NCI-H187 treated with DMSO at 0.1 percent for 48 hours (cell line): Measurements from ENCODE around the gene BCKDHA.

Source experiments
- DNase-seq: peaks from one replicate; lab custom pipeline; 2025; lab: John Stamatoyannopoulos, UW

BCKDHA gene

DNA sequence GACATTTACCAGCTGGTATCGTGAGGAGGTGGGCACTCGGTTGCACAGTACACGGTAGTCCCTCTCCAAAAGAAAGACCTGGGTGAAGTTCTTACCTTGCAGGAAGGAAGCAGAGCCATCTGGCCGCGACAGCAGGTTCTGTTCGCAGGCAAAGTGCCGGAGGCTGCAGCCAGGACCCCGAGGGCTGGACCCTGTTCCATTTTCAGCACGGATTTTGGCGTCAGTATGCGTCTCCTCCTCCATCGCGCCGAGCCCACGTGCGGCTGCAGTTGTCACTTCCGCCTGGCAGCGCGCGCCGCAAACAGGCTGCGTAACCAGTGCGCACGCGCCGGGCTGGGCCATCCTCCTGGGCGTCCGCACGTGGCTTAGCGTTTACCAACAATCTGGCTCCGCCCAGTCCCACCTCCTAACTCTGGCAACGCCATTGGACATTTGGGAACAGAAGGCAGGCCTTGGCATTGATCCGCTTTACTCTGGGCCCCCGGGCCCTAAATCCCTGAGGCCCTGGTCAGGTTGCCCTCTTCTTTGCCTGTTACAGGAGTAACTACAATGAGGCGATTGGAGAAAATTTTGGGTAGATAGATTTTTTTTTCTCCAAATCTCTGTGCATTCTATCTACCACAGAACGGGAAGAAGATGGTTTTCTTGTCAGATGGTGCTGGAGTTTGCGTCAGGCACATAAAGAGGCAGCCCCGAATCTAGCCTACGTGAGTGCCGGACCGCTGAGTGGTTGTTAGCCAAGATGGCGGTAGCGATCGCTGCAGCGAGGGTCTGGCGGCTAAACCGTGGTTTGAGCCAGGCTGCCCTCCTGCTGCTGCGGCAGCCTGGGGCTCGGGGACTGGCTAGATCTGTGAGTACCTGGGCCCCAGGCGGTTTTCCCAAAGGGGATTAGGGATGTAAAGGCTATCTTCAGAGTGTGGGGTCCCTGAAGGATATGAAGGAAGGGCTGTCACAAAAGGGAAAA, at the start of gene BCKDHA, which contains the start of gene EXOSC5:
BCKDHA (plus strand) TSS at position 733 of the 964 bp plus-strand sequence; CDS start at position 743, 10 bp downstream.
EXOSC5 (minus strand) TSS at position 274 of the 964 bp plus-strand sequence; CDS start at position 243, 31 bp downstream.
- DNase-seq, result peak; percentile 99

DNA sequence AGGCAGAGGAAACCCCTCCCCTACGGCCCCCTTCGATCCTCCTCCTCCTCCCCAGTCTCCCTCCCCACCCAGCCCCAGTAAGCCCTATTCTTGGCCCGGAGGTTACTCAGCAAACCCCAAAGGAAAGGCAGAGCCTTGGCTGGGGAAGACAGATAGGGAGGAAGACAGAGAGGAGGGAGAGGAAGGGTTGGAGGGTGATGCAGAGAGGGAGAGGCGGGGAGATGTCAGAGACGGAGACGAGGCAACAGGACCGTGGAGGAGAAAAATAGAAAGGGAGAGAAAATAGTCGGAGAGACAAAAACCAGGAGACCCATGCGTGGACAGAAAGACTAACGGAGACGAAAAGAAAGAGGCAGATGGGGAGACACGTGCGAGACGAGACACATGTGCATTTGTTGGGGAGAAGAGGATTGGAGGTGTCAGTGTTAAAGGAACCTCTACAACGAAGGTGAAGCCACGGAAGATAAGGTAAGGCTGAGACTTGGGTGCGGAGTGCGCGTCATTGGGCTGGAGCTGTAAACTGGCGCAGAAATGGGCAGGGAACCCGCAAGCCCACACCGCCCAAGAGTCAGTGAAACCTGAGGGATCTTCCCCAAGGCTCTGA, 46.8 kb upstream of the BCKDHA start:
- no peak for DNase-seq

DNA sequence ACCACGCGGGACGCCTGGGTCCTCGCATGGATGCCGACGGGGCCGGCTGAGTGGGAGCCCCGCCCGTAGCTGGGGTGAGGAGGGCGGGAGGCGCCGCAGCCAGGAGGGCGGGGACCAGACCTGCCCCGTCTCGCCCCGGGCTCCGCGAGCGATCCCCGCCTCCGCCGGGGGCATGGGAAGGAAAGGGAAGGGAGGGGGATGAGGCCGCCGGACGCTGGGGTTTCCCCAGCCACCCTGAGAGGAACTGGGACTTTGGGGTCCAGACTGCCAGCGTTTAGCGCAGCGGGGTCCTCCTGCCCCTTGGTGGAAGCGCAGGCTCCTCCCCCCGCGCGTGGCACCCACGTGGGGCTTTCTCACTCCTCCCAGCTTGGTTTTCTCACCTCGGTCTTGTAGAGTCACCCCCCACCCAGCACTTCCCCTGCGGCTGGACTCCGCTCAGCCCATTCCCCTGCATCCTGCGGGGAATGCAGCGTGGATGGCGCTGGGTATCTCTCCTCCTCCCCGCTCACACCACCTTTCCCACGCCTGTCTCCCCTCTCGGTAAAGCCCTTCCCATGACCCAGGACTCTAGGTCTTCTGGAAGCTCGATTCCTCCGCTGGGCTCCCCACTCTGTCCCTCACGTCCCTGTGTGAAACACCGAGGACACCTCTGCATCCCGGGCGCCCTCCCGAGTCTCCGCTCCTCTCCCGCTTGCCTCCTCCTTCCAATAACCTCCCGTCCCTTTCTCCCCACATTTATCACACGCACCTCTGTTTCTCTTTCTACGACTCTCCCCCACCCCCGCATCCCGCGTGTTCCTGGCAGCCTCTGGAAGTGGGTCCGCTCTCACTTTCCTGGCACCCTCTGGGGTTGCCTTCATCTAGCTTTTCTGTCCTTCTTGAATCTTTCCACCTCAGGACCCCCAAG, 46.0 kb upstream of the BCKDHA start:
- no peak for DNase-seq

DNA sequence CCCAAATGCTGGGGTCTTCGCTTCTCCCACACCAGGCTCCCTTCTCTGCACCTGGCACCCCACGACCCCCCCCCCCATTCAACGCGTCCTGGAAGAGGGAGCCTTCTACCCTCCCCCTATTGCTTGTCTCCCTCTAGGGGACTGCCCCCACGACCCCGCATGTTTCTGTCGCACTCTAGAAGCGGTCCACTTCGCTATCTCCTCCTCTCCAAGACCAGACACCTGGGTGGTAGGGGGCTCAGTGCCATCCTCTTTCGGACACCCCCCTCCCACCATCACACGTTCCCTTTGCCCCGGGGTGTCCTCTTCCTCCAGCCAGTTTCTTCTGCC, 45.4 kb upstream of the BCKDHA start:
- no peak for DNase-seq

DNA sequence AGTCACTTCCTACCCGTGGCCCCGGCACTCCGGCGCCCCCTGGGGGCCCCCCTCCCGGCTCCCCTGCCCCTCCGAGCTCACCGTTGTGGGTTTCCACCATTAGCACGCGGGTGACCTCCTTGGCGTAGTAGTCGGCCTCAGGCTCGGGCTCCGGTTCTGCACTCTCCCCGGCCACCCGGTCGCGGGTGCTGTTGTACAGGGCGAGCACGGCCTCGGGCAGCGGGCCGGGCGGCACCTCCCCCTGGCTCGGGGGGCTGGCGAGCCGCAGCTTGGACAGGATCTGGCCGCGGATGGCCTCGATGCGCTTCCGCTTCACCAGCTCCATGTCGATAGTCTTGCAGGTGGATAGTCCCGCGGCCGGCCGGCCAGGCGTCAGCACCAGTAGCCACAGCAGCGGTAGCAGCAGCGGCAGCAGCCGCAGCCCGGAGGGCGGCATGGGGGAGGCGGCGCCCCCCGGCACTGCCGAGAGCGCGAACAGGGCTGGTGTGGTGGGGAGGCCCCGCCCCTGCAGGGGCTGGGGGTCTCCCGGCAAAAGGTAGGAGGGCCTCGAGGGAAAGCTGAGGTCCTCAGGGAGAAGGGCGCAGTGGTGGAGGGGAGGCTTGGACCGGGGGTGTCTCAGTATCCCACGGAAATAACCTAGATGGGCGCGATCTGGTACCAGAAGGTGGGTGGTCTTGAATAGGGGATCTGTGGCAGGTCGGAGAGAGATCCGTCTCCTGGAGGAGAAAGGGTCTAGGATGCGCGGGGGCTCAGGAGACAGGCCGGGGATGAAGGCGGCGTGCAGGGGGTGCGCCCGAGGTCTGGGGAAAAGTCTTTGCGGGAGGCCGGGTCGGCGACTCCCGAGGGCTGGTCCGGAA, 44.8 kb upstream of the BCKDHA start:
- no peak for DNase-seq

DNA sequence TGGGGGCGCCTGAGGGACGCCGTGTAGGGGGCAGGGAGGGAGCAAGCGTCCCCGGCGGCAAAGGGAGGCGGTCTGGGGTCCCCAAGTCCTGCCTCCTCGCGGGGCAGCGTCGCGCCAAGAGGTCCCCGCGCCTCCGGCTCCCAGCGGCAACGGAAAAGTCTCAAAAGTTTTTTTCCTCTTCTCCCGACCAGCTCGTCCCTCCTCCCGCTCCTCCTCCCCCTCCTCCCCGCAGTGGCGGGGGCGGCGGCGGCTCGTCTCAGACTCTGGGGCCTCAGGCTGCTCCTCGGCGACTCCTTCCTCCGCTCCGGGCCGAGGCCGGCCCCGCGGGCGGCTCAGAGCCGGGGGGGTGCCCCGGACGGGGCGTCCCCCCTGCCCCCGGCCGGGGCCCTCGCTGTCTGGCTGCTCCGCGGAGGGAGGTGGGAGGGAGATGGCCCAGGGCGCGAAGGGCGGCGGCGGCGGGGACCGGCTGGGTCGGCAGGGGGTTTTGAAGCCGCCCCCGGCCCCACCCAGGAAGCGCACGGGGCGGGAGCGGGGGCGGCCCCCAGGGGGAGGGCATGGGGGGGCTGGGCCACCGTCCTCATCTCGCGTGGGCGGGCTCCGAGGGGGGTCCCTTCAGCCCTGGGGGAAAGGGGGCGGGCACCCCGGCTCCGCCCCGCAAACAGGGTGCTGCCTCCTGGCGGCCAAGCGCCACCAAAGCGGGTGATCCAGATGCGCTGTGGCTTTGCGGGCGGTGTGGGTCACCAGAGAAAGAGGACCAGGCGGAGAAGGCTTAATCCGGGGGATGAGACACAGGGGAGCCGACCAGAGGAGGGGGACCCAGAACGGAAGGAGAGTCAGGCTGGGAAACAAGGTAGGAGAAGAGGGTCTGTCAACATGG, 43.9 kb upstream of the BCKDHA start, which contains the start of gene TGFB1:
TGFB1 (minus strand) TSS at position 457 of the 877 bp plus-strand sequence. CDS start 878 bp downstream, outside the sequence.
- no peak for DNase-seq

DNA sequence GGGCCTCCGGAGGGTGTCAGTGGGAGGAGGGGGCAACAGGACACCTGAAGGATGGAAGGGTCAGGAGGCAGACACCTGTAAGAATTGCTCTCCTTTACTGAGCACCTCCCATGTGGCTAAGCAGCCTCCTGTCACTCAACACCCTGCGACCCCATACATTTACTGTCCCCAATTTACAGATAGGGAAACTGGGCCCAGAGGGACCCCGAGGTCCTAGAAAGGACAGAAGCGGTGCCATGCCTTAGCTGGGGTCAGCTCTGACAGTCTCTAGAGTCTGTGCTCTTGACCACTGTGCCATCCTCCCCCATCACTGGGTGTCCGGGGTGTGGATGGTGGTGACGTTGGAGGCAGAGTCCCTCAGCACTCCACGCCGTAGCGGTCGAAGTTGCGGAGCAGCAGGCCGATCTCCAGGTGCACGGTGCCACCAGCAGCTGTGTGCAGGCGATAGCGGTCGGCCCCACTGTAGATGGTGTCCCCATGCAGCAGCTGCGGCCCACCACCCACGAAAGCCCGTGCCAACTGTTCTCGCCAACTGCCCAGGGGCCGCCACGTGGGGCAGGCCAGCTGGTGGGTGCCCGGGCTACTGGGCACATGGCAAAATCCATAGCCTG, 43.2 kb upstream of the BCKDHA start:
- DNase-seq, result no peak

DNA sequence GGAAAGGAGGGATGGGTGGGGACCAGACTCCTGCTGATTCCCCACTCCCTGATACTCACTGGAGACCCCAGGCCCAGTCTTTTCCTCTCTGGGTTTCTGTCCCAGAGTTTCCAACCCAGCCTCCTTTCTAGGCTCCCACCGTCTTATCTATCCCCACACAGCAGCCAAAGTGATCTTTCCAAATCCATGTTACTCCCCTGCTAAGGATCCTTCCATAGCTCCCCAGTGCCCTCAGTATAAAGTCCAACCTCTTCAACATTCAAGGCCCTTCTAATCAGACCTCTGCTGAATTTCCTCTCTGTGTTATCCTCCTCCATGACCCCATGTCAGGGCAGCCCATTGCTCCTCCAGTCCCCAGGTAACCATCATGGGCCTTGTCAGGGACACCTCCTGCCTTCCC, 42.6 kb upstream of the BCKDHA start:
- DNase-seq, result no peak

DNA sequence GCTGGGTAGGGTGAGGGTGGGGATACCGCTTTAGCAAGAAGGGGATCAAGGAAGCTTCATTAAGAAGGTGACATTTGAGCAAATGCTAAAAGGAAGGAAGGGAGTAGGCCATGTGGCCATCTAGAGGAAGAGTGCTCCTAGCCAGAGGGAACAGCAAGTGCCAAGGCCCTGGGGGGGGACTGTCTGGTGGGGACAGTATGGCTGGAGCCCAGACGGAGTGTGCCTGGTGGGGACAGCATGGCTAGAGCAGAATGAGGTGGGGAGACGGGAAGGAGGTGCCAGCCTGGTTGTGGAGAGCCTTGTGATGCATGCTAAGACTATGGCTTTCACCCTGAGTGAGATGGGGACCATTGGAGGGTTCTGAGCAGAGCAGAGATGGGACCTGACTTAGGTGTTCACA, 41.8 kb upstream of the BCKDHA start:
- no peak for DNase-seq

DNA sequence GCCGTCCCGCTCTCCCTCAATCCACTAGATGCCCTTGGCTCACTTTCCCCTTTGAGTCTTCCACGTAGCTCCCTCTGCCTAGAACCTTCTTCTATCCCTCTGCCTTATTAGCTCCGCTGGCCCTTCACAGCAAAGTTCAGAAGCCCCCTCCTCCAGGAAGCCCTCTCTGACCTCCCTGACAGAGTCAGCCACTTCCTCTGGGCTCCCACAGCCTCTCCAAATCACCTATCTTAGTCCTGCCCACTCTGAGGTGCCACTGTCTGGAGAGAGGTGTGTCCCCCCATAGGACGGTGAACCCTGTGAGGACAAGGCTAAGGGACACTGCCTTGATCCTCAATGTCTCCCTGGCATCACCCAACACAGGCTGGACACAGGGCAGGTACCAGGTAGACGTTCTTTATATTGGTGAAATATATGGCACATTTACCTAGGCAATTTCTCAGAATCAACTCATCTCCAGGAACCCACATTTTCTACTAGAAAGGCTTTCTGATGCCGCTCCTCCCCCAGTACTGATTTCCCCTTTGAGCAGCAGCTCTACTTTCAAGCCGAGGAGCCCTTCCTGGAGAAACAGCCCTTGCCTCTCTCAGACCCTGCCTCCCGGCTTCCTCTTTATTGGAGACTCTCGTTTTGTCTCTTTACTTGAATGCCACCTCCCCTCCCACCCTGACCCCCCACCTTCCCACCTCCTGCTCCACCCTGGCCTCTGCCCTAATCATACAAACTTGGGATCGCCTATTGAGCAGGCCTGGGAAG, 40.5 kb upstream of the BCKDHA start:
- DNase-seq, result no peak

DNA sequence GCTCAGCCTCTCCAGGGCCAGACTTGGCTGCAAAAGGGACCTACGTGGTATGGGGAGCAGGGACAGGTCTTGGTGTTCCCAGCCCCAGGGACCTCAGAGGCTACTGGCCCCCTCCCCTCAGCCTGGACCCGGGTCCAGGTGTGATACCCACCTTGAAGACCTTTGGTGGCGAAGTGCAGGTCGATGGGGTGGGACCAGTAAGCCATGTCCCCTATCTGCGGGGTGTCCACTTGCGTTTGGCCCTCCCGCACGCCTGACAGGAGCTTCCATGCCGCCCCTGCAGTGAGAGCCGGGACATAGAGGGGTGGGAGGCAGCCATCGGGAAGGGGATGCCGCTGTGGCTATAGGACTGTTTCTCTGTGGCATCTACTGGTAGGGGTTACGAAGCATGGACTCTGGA, 39.9 kb upstream of the BCKDHA start:
- no peak for DNase-seq

DNA sequence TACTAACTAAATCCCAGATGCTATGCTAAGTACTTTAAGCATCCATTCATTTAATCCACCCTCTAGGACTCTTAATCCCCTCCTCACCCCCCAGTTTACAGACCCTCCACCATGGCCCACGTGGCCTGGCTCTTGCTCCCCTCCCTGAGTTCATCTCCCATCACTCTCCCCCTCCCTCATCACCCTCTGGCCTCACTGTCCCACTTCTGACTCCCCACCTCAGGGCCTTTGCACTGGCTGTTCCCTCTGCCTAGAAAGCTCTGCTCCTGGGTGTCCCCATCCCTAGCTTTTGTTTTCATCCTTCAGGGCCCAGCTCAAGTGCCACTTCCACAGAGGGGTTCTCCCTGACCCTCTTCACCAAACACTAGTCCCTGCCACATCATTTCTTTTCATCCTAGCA, 37.9 kb upstream of the BCKDHA start:
- no peak for DNase-seq

DNA sequence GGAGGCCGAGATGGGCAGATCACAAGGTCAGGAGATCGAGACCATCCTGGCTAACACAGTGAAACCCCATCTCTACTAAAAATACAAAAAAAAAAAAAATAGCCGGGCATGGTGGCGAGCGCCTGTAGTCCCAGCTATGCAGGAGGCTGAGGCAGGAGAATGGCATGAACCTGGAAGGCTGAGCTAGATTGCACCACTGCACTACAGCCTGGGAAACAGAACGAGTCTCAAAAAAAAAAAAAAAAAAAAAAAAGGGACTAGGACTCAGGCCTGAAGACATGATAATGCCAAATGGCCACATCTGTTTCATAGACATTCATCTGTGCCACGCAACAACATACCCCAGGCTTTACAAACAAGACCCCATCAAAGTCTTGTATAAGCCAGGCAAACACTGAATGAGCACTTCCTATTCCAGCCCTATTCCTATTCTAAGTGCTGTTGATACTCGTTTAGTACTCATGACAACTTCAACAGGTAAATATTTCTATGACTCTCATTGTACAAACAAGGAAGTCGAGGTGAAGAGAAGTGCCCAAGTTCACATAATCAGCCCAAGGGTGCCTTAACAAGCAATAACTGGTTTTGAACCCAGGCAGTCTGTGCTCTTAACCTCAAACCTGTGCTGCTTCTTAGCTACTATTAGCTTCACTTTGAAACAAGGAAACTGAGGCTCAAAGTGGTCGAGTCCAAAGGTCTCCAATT, 35.3 kb upstream of the BCKDHA start:
- DNase-seq, result no peak

DNA sequence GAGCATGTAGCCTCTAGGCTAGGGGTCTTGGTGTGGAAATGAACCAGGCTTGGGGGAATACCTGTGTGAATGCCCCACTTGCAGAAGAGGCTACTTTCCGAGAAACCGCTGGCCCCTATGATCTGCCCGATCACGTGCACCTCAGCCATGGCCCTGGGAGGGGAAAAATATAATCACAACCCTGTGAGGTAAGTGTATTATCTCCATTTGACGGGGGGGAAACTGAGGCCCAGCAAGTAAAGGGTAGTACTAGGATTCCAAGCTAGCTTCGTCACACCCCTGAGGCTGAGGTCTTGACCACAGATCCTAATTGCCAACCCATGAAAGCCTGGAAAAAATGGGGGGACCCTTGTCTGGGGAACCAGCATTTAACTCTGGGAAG, 34.3 kb upstream of the BCKDHA start:
- DNase-seq, result no peak

DNA sequence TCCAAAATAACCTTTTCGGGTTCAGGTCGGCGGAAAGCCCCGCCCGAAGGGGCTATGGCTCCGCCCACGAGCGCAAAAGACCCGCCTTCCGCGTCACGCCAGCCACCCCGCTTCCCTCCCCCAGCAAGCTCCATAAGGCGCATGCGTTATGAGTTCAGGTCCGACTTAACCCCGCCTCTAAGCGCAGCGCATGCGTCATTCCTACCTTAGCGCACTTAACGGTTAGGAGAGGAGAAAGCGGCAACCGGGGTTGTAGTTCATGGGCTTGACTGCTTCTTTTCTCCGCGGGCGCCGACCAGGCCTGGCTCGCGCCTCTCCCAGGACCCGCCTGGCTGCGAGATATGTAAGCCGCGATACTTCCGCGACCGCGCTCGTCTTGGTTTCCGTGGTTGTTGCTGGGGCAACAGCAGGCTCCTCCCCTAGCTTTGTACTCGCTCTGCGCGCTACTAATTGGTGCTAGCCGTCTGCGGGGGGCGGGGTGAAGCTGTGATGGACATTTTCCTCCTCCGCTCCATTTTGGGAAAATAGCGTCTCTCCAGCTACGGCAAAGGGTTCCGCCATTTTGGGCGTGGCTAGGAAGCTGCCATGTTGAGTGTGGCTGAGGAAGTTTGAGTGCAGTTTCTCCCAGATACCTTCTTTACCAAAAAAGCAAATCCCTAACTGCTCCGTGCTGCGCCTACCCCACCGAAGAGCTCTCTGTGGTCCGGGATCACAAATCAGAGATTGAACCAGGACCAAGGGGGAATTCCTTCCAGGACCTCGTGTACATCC, 33.7 kb upstream of the BCKDHA start, which contains the start of gene B9D2:
B9D2 (minus strand) TSS at position 397 of the 771 bp plus-strand sequence. CDS start 630 bp downstream, outside the sequence.
- DNase-seq, result peak; percentile 94

DNA sequence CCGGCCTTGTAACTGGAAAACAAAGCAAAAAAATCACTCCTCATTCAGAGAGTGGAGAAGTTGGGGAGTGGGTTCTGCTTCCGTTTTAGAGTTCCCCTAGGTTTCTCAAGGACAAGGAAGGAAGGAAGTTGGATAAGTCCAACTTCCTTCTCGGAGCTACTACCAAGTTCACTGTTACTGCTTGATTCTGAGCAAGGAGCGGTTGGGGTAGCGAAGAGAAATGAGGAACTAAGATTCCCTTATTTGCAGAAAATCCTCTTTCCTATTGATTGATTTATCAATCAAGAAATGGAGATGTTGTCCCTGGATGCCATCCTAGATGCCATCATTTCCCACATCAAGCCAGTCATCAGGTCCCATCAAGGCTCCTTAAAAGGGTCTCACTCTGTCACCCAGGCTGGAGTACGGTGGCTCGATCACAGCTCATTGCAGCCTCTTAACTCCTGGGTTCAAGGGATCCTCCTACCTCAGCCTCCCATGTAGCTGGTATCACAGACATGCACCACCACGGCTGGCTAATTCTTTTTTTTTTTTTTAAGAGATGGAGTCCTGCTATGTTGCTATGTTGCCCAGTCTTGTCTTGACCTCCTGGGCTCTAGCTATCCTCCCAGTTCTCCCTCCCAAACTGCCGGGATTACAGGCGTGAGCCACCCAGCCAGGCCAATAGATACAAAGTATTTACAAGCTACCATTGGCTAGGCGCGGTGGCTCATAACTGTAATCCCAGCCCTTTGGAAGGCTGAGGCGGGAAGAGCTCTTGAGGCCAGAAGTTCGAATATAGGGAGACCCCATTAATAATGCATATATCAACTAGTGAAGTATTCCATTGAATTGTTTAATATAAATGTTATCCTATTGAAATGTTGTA, 32.9 kb upstream of the BCKDHA start:
- DNase-seq, result no peak
